Stimulated activated CD8-positive, alpha-beta memory T cell treated with anti-CD3 and anti-CD28 coated beads, Interleukin-4, amount 100 ng/mL, for 1 hour (primary cell): ENCODE results near the gene C6orf89.

Experiments used
- DNase-seq, 2 donors: peaks; one replicate each; pipeline ENCODE4 v3.0.0-alpha.2; 2020; ENCODE audit warnings: low read depth in 2 of 2, low spot score in 1 of 2

The C6orf89 gene

GRCh38 chr6:36967301-36967700, 81.5 kb downstream of the C6orf89 start:
- no peak for DNase-seq

GRCh38 chr6:36967757-36968156, 82.0 kb downstream of the C6orf89 start:
- DNase-seq: no peak

GRCh38 chr6:36968266-36968977, 82.7 kb downstream of the C6orf89 start:
- DNase-seq: no peak

- no peak for DNase-seq
Measured at GRCh38 chr6:36969240-36969691, 83.5 kb downstream of the C6orf89 start.

GRCh38 chr6:36969988-36970891, 84.5 kb downstream of the C6orf89 start:
- DNase-seq: no peak

- no peak for DNase-seq
Measured at GRCh38 chr6:36970892-36971842, 85.4 kb downstream of the C6orf89 start.

GRCh38 chr6:36971921-36972673, 86.3 kb downstream of the C6orf89 start:
- no peak for DNase-seq

- no peak for DNase-seq
Measured at GRCh38 chr6:36973190-36973589, 87.4 kb downstream of the C6orf89 start.

GRCh38 chr6:36973647-36974046, 87.9 kb downstream of the C6orf89 start:
- DNase-seq: no peak

GRCh38 chr6:36975231-36976006, 89.7 kb downstream of the C6orf89 start:
- no peak for DNase-seq

- DNase-seq: no peak
Measured at GRCh38 chr6:36976007-36976264, 90.2 kb downstream of the C6orf89 start.

GRCh38 chr6:36976509-36976908, 90.8 kb downstream of the C6orf89 start:
- no peak for DNase-seq

- no peak for DNase-seq
Measured at GRCh38 chr6:36976931-36977330, 91.2 kb downstream of the C6orf89 start.

GRCh38 chr6:36977470-36977941, 91.8 kb downstream of the C6orf89 start:
- DNase-seq: no peak
